Panc1 (cell line): ENCODE results near the gene SLC4A4.

Source experiments
- POLR2AphosphoS5 ChIP-seq: IDR thresholded peaks from 2 replicates; pipeline ENCODE4 v1.6.1; 2012; ENCODE audit warnings: mild to moderate bottlenecking, low read depth, low read length, moderate library complexity
- SIN3A ChIP-seq: IDR thresholded peaks from 2 replicates; pipeline ENCODE4 v1.6.1; 2012; ENCODE audit warnings: low read depth, mild to moderate bottlenecking, low read length, moderate library complexity, borderline replicate concordance; ENCODE audit not compliant: insufficient read depth
- TF ChIP-seq, protein P1 (sequence below): fragments of 450-650 bp; IDR thresholded peaks from 2 replicates; pipeline ENCODE4 v1.5.1; 2017; ENCODE audit warnings: mild to moderate bottlenecking
- TF ChIP-seq, protein P2 (sequence below), 2 experiments: IDR thresholded peaks; 2 replicates each; pipeline ENCODE4 v1.6.1; 2011 to 2012; ENCODE audit warnings: low read depth in 2 of 2, control low read depth in 1 of 2, low read length in 1 of 2, mild to moderate bottlenecking in 1 of 2, moderate library complexity in 1 of 2; ENCODE audit not compliant: insufficient read depth in 1 of 2

GRCh38 chr4:71444395-71444794, 105.6 kb downstream of the SLC4A4 start:
- TF ChIP-seq POLR2AphosphoS5 = no peak
- TF ChIP-seq, protein P1, sequence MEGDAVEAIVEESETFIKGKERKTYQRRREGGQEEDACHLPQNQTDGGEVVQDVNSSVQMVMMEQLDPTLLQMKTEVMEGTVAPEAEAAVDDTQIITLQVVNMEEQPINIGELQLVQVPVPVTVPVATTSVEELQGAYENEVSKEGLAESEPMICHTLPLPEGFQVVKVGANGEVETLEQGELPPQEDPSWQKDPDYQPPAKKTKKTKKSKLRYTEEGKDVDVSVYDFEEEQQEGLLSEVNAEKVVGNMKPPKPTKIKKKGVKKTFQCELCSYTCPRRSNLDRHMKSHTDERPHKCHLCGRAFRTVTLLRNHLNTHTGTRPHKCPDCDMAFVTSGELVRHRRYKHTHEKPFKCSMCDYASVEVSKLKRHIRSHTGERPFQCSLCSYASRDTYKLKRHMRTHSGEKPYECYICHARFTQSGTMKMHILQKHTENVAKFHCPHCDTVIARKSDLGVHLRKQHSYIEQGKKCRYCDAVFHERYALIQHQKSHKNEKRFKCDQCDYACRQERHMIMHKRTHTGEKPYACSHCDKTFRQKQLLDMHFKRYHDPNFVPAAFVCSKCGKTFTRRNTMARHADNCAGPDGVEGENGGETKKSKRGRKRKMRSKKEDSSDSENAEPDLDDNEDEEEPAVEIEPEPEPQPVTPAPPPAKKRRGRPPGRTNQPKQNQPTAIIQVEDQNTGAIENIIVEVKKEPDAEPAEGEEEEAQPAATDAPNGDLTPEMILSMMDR = no peak
- TF ChIP-seq, protein P2, sequence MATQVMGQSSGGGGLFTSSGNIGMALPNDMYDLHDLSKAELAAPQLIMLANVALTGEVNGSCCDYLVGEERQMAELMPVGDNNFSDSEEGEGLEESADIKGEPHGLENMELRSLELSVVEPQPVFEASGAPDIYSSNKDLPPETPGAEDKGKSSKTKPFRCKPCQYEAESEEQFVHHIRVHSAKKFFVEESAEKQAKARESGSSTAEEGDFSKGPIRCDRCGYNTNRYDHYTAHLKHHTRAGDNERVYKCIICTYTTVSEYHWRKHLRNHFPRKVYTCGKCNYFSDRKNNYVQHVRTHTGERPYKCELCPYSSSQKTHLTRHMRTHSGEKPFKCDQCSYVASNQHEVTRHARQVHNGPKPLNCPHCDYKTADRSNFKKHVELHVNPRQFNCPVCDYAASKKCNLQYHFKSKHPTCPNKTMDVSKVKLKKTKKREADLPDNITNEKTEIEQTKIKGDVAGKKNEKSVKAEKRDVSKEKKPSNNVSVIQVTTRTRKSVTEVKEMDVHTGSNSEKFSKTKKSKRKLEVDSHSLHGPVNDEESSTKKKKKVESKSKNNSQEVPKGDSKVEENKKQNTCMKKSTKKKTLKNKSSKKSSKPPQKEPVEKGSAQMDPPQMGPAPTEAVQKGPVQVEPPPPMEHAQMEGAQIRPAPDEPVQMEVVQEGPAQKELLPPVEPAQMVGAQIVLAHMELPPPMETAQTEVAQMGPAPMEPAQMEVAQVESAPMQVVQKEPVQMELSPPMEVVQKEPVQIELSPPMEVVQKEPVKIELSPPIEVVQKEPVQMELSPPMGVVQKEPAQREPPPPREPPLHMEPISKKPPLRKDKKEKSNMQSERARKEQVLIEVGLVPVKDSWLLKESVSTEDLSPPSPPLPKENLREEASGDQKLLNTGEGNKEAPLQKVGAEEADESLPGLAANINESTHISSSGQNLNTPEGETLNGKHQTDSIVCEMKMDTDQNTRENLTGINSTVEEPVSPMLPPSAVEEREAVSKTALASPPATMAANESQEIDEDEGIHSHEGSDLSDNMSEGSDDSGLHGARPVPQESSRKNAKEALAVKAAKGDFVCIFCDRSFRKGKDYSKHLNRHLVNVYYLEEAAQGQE (IDR thresholded peaks at IDR 0.05; ENCODE audit: insufficient read depth in 1 of 2, low read depth in 2 of 2, low read length in 1 of 2) = no peak
- TF ChIP-seq SIN3A = no peak
